Endodermal cell (in vitro differentiated cells): ENCODE measurements around the gene TOMM20L. TPM values are rescaled to one million over a fixed set of nuclear protein-coding genes. Genes with fewer than 3 reads are reported as not detected.

Experiments used
- DNase-seq: peaks from one replicate; pipeline ENCODE4 v3.0.0-alpha.2; 2017
- H3K27ac ChIP-seq: 2 replicates; pipeline ENCODE4 v1.5.1; 2013; ENCODE audit warnings: mild to moderate bottlenecking, low read depth, low read length, moderate library complexity
- H3K27me3 ChIP-seq: 2 replicates; pipeline ENCODE4 v1.6.1; 2013; ENCODE audit warnings: mild to moderate bottlenecking, low read length, moderate library complexity; ENCODE audit not compliant: insufficient read depth, control insufficient read depth, poor library complexity, severe bottlenecking
- H3K36me3 ChIP-seq: 2 replicates; pipeline ENCODE4 v1.7.0; 2013; ENCODE audit warnings: mild to moderate bottlenecking, low read length, moderate library complexity; ENCODE audit not compliant: control insufficient read depth, insufficient read depth
- H3K4me1 ChIP-seq: one replicate; pipeline ENCODE4 v1.7.0; 2013; ENCODE audit warnings: low read length; ENCODE audit not compliant: control insufficient read depth, insufficient read depth
- H3K4me3 ChIP-seq: 2 replicates; pipeline ENCODE4 v1.5.1; 2013; ENCODE audit warnings: mild to moderate bottlenecking, low read length, moderate library complexity
- H3K9ac ChIP-seq: 2 replicates; pipeline ENCODE4 v1.6.1; 2013; ENCODE audit warnings: mild to moderate bottlenecking, low read length, moderate library complexity; ENCODE audit not compliant: poor library complexity, severe bottlenecking; ENCODE audit errors: extremely low read depth
- H3K9me3 ChIP-seq: 2 replicates; pipeline ENCODE4 v1.6.1; 2013; ENCODE audit warnings: mild to moderate bottlenecking, low read length, moderate library complexity; ENCODE audit not compliant: control insufficient read depth
- H3K27ac Mint-ChIP-seq: 2 replicates; pipeline ENCODE4 v1.8.0; 2020; ENCODE audit warnings: mixed read lengths
- H3K27me3 Mint-ChIP-seq: 2 replicates; pipeline ENCODE4 v1.8.0; 2021; ENCODE audit warnings: mild to moderate bottlenecking, mixed read lengths; ENCODE audit not compliant: insufficient read depth
- H3K36me3 Mint-ChIP-seq: 2 replicates; pipeline ENCODE4 v1.8.0; 2020; ENCODE audit warnings: low read depth, mixed read lengths
- H3K4me1 Mint-ChIP-seq: 2 replicates; pipeline ENCODE4 v1.8.0; 2020; ENCODE audit warnings: mixed read lengths
- H3K4me3 Mint-ChIP-seq: 2 replicates; pipeline ENCODE4 v1.8.0; 2020; ENCODE audit warnings: mild to moderate bottlenecking, moderate library complexity, mixed read lengths
- H3K9me3 Mint-ChIP-seq: 2 replicates; pipeline ENCODE4 v1.8.0; 2020; ENCODE audit warnings: mild to moderate bottlenecking, mixed read lengths
- WGBS, 2 experiments: methylation state at CpG; one replicate each; pipeline versions ENCODE4 v1.1.5 to v1.1.7; 2013; ENCODE audit warnings: missing lambda C conversion rate in 2 of 2, mixed read lengths in 1 of 2; ENCODE audit not compliant: insufficient coverage in 1 of 2, insufficient read length in 1 of 2; 5-methylcytosine and 5-hydroxymethylcytosine counted together
- long read RNA-seq, 4 experiments: library from polyadenylated mRNA in 2 of 4; library from RNA in 1 of 4; library from capped mRNA in 1 of 4; stranded (forward) in 3 of 4; unstranded in 1 of 4; transcript quantifications; one replicate each; pipeline ENCODE4 v2.0.0, GENCODE V29; 2020 to 2021; ENCODE audit warnings: inconsistent platforms in 1 of 4
- polyA plus RNA-seq, 2 experiments: library from polyadenylated mRNA; stranded (reverse); fragments of 50-300 nt; gene quantifications; one replicate each; pipeline ENCODE4 v1.2.3, GENCODE V29; 2013
- total RNA-seq, 2 donors: library from RNA; stranded (reverse); fragmentation: NEBNext Ultra II Directional in 1 of 2; extraction: Animal tissue kit (Norgen Biotek cat#: 25700) in 1 of 2; gene quantifications; 2 replicates in 1 of 2; 3 replicates in 1 of 2; pipeline ENCODE4 v1.2.1, GENCODE V29; 2021
- TF ChIP-seq, protein P1 (sequence below): fragments of 200-600 bp; sonication (generic); conservative IDR thresholded peaks from 2 replicates; pipeline ENCODE4 v1.5.0; 2021; ENCODE audit warnings: antibody characterized with exemption, mild to moderate bottlenecking

TOMM20L gene
- not detected for total RNA-seq
- polyA plus RNA-seq (2013, experiment 1 of 2), result 0.43 TPM
- not detected for polyA plus RNA-seq (2013, experiment 2 of 2)
- long read RNA-seq, experiment 1, result 0 reads
- long read RNA-seq, experiment 2, partial matches to known transcripts, result 0 of 1 reads
- long read RNA-seq, experiment 2, other reads (novel, unspliced or antisense), result 1 of 1 reads
- long read RNA-seq, experiment 3, result 0 reads
- long read RNA-seq, experiment 4, result 0 reads

DNA sequence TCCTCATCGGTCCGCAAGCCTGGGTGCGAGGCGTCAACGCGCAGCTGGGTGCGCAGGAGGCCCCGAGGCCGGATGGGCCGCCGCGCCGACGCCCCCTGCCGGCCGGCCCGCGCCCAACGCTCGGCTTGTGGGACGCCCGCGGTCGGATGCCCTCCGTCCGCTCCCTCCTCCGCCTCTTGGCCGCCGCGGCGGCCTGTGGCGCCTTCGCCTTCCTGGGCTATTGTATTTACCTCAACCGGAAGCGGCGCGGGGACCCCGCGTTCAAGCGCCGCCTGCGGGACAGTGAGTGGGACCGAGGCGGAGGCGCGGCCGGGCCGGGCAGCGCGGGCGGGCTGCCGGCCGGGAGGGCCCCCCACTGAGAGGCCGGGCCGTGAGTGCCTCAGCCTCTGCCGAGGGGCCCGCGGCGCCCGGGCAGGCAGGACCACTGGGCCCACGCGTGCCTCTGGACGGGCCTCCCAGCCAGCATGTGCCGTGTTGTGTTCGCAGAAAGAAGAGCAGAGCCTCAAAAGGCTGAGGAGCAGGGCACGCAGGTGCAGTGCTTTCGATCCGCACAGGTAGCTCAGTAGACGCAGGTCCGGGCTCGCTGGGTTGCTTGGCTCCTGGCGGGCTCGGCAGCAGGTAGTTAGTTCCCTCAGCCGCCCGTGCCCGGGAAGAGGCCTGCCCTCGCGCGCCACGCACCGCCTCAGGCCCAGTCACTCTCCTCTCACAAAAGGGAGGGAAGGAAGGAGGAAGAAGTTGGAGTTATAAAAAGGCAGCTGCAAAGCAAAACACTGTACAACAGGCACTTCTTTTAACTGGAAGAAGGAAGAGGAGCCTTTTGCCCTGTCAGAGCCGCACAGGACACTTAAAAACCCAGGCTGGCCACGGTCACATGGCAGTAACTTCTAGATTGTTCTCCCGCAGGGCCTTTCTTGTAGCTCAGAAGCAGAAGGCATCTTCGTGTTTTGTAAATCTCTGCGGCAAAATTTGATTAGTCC is at the start of gene TOMM20L:
TOMM20L (plus strand) TSS at position 119 of the 977 bp plus-strand sequence; CDS start at position 147, 28 bp downstream.
- peaks cover 3% of the 10 kb centered on the region for H3K4me1 Mint-ChIP-seq
- H3K4me1 ChIP-seq, result no peaks in the 10 kb centered on the region
- H3K9me3 Mint-ChIP-seq, result no peaks in the 10 kb centered on the region
- no peaks in the 10 kb centered on the region for H3K36me3 Mint-ChIP-seq
- peak within 1 kb of the TSS; percentile 62 for H3K9ac ChIP-seq
- H3K9me3 ChIP-seq, result no peaks in the 10 kb centered on the region
- peak within 1 kb of the TSS; percentile 57 for H3K4me3 Mint-ChIP-seq
- H3K27me3 ChIP-seq, result peaks cover 12% of the 10 kb centered on the region
- H3K27ac ChIP-seq, result no peak within 1 kb of the TSS
- WGBS, 2 experiments, result 10 to 26% methylated on average over 31 to 81 of the region's 86 CpGs
- TF ChIP-seq, protein P1, sequence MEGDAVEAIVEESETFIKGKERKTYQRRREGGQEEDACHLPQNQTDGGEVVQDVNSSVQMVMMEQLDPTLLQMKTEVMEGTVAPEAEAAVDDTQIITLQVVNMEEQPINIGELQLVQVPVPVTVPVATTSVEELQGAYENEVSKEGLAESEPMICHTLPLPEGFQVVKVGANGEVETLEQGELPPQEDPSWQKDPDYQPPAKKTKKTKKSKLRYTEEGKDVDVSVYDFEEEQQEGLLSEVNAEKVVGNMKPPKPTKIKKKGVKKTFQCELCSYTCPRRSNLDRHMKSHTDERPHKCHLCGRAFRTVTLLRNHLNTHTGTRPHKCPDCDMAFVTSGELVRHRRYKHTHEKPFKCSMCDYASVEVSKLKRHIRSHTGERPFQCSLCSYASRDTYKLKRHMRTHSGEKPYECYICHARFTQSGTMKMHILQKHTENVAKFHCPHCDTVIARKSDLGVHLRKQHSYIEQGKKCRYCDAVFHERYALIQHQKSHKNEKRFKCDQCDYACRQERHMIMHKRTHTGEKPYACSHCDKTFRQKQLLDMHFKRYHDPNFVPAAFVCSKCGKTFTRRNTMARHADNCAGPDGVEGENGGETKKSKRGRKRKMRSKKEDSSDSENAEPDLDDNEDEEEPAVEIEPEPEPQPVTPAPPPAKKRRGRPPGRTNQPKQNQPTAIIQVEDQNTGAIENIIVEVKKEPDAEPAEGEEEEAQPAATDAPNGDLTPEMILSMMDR, result peak; percentile 99
- DNase-seq, result peak; percentile 95
- H3K27me3 Mint-ChIP-seq, result peaks cover 37% of the 10 kb centered on the region
- no peaks in the 10 kb centered on the region for H3K36me3 ChIP-seq
- H3K27ac Mint-ChIP-seq, result peak within 1 kb of the TSS; percentile 83
- peak within 1 kb of the TSS; percentile 79 for H3K4me3 ChIP-seq

DNA sequence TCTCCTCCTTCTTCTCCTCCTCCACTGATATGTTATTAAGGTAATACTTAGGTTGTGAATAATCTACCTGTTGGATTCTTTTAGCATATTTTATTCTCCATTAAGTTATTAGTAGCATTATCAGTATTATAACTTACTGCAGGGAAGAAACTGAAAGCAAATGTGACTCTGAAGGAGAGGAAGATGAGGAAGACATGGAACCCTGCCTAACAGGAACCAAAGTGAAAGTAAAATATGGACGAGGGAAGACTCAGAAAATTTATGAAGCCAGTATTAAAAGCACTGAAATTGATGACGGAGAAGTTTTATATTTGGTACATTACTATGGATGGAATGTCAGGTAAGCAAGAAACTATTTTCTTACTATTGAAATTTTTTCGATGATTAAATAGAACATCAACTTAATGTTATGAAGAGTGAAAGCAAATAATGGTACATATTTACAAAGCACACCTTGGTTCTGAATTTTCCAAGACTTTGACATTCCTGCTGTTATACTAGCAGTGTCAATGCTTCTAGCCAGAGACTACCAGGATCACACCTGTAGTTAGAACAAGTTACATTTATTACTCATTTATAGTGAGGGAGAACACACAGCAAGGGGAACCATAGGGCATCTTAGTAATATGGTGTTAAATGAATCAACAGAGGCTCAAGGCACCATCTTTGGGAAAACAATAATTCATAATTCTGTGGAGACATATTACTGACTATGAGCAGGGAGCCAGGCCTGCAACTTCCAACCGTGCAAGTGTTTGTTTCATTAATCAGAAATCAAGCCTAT is 42.0 kb upstream of the TOMM20L start:
- H3K36me3 Mint-ChIP-seq, result peaks cover 50% of the 10 kb centered on the region
- no peaks in the 10 kb centered on the region for H3K9me3 Mint-ChIP-seq
- no peaks in the 10 kb centered on the region for H3K4me1 ChIP-seq
- H3K4me1 Mint-ChIP-seq, result peaks cover 5% of the 10 kb centered on the region
- H3K27me3 Mint-ChIP-seq, result no peaks in the 10 kb centered on the region
- no peak overlapping the region for H3K27ac Mint-ChIP-seq
- no peak overlapping the region for H3K4me3 Mint-ChIP-seq
- DNase-seq, result no peak
- H3K27me3 ChIP-seq, result no peaks in the 10 kb centered on the region
- H3K36me3 ChIP-seq, result peaks cover 67% of the 10 kb centered on the region
- H3K9me3 ChIP-seq, result no peaks in the 10 kb centered on the region
- TF ChIP-seq, protein P1, result no peak
- H3K4me3 ChIP-seq, result no peak overlapping the region
- WGBS, 2 experiments, result 97 to 100% methylated on average over 3 to 4 of the region's 4 CpGs
- H3K27ac ChIP-seq, result no peak overlapping the region
- H3K9ac ChIP-seq, result no peak overlapping the region

DNA sequence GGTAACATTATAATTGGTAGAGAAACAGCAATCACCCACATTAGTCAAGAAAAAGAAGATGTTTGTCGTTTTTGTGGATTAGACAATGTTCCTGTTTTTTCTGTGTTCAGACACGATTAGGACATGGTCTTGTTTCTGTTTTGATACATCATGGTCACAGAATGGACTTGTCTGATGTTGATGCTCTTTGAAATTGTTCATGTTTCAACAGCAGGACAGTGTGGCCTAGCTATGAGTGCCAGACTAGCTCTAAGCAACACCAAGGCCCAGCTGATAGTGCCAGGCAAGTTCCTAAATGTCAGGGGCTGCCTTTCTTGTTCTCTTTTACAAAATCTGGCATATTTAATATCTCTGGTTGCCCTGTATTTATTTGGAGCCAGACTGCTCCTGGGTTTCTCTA is 40.9 kb upstream of the TOMM20L start:
- no peaks in the 10 kb centered on the region for H3K27me3 Mint-ChIP-seq
- H3K9me3 Mint-ChIP-seq, result no peaks in the 10 kb centered on the region
- DNase-seq, result no peak
- H3K27ac Mint-ChIP-seq, result no peak overlapping the region
- H3K4me1 ChIP-seq, result no peaks in the 10 kb centered on the region
- H3K4me1 Mint-ChIP-seq, result peaks cover 5% of the 10 kb centered on the region
- no peaks in the 10 kb centered on the region for H3K27me3 ChIP-seq
- no peak overlapping the region for H3K4me3 Mint-ChIP-seq
- TF ChIP-seq, protein P1, result no peak
- WGBS, 2 experiments, result 95 to 100% methylated on average over 2 of the region's 2 CpGs
- H3K4me3 ChIP-seq, result no peak overlapping the region
- peaks cover 67% of the 10 kb centered on the region for H3K36me3 ChIP-seq
- H3K27ac ChIP-seq, result no peak overlapping the region
- no peak overlapping the region for H3K9ac ChIP-seq
- peaks cover 52% of the 10 kb centered on the region for H3K36me3 Mint-ChIP-seq
- H3K9me3 ChIP-seq, result no peaks in the 10 kb centered on the region
